Stimulated activated CD4-positive, alpha-beta T cell treated with anti-CD3 and anti-CD28 coated beads, Interleukin-2, amount 100 ng/mL, for 4 hours (primary cell): Measurements from ENCODE around the gene NHLRC4.
A peak's percentile ranks its signal among the peaks of the same experiment; 100 is the strongest.

Experiments
- DNase-seq: peaks from one replicate; pipeline ENCODE4 v3.0.0-alpha.2; 2020; ENCODE audit warnings: low read depth

Gene NHLRC4

DNA sequence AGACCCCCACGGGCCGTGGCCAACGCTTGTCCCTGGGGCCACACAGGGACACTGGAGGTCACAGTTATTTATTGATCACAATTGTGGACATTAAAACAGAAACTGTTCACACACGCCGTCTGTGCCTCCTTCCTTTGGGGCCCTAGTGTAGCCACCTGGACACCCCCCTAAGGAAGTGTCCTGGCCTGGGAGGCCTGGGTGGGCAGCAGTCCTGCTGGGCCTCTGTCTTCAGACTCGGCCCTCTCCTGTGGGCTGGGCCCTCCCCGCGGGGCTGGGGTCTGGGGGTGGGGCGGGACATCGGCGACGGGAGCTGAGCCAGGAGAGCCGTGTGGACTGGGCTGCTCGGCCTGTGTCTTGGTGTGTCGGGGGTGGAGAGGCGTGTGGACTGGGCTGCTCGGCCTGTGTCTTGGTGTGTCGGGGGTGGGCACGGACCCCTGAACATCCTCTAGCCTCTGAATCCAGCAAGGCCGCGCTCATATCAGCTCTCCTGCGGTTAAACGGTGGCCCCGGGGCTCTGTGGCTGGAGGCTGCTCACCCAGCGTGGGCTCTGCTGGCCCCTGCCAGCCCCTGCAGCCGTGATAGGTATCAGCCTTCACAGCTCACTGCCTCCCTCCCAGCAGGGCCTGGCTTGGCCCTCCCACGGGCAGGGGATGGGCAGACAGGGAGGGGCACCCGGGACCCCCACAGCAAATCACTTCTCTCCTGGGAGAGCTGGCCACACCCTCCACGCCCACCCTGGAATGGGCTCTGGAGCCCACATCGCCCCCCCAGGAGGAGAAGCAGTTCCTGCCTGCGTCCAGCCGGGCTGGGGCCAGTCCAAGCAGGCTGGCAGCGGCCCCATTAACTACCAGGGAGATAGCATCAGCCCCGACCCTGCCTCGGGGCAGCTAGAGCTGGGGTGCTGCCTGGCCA is 1.1 kb upstream of the NHLRC4 start:
- no peak for DNase-seq

DNA sequence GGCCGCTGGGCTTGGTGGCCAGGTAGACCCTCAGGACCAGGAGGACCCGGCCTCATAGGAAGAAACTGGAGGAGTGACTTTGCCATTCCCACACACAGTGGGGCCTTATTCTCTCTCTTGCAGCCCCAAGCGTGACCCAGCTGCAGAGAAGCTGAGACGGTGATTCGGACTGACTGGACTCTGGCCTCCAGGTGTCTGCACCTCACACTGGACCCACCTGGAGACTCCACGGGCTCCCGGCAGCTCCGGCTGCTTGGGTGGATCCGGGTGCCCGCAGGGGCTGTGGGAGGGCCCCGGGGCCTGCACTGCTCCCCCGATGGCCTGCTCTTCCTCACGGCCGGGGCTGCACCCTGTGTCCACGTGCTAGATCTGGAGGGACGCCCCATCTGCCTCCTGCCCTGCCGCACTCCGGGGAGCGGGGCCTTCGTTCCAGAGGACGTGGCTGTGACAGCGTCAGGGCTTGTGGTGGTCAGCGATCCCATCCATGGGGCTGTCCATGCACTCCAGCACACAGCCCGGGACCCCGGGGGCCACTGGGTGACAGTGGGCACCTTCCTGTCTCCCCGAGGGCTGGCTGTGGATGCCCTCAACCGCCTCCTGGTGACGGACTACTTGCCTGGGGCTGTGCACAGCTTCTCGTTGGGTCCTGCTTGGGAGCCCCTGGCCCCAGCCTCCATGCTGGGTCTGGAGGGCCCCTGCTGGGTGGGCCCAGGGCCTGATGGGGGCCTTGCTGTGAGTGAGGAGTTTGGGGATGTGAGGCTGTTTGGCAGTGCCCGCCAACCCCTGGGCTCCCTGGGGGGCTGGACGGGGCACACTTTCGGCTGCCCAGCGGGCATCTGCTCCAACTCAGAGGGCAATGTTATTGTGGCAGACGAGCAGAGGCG is 810 bp downstream of the NHLRC4 start:
- no peak for DNase-seq

DNA sequence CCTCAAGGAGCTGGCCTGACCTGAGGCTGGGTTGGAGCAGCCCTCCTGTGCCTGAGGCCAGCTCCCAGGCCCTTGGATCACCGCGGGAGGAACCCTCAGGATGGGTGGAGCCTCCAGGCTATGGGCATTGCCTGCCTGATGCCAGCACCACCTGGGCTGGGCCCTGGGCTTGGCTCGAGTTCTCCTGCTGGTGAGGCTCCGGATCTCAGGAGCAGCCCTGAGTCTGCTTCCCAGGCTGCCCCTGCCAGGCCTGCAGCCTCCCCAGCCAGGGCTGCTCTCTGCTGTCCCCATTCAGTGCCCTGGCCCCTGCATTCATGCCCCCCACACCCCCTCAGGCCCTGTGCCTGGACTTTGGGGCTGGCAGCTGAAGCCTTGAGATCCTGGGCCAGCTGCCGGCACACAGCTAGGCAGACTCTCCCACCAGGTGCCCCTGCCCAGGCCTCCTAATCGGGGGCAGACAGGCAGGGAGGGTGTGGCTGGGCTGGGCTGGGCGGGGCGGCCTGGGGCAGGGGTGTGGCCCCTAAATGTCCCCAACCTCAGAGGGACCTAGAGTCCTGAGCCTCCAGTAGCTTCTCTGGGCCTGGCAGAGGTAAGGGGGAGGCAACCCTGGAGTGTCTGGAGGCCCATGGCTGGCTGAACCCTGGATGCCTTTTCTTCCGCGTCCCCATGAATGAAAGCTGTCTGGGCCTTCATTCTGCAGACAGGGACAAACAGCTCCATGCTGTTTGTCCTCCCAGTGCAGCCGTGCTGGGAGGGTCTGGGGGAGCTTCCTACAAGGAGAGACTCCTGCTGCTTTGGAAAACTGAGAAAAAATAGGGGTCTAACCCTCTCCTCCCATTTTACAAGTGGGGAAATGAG is 1.8 kb downstream of the NHLRC4 start:
- no peak for DNase-seq

DNA sequence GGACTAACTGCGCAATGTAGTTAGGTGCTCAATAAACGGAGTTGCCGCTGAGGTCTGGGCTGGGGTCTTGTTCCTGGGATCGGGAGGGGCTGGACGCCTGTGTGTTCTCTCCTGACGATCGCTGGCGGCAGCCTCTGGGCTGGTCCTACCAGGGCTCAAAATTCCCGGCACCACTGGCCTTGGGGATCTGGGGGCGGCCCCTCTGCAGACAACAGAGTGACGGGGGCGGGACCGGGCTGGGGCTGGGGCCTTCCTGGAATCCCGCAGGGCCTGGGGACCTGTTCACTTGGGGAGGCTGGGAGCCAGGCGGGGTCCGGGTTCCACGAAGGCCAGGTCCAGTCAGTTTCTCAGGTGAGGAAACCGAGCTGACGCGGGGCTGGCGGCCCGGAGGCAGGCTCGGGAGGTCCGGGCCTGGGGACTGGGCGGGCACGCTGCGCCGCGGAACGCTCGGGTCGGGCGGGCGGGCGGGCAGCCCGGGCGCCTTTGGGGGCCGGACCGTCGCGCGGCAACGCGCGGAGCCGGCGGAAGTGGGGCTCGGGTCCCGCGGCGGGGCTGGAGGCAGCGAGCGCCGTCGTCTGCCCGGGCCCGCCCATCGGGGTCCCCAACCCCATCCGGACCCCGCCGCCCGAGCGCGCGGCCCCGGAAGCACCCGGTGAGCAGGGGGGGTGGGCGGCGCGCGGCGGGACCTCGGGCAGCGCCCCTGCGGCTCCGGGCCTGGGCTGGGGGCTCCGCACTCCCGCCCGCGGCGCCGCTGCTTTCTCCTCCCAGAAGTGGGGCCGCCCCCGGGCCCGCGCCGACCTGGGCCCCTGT is 2.8 kb downstream of the NHLRC4 start, which contains the start of gene PIGQ:
Gene PIGQ (plus strand): TSS at position 524 of the 810 bp plus-strand sequence. CDS start 4,107 bp downstream, outside the sequence.
- peak; percentile 39 for DNase-seq

DNA sequence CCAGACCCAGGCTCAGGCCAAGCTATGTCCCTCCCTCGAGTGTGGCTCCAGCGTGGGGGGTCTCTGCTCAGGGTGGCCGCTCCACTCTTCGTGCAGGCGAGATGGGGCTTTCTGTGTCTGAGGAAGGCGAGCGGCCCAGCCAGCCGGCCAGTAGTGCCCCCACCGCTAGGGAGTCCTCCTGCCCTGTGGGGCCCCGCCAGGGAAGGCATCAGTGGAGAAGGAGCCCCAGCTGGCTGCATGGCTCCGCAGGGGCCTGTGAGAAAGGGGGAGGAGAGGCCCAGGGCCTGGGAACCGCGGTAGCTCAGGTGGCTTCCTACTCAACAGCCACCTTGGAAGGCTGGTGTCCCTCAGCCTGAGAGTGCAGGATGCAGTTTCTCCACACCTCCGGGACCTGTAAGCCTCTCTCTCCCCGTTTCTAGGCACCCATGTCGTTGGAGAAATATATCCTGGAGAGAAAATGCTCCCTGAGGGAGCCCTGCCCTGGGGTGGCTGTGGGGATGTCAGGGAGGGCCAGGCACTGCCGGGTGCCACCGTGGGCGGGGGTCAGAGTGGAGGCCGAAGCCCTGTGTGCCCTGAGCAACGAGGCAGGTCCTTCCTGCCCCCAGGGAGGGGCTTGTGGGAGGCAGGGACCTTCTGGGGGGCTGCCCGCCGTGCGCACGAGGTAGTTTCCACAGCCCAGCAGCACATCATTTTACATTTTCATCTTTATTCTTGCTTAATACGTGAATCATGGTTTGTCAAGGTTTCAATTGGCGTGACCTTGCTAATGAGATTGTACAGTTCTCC is 6.3 kb downstream of the NHLRC4 start:
- DNase-seq, result no peak

GRCh38 chr16:574021-574760 is 7.4 kb downstream of the NHLRC4 start:
- DNase-seq, result no peak

GRCh38 chr16:575354-576196 is 8.8 kb downstream of the NHLRC4 start:
- DNase-seq, result no peak

DNA sequence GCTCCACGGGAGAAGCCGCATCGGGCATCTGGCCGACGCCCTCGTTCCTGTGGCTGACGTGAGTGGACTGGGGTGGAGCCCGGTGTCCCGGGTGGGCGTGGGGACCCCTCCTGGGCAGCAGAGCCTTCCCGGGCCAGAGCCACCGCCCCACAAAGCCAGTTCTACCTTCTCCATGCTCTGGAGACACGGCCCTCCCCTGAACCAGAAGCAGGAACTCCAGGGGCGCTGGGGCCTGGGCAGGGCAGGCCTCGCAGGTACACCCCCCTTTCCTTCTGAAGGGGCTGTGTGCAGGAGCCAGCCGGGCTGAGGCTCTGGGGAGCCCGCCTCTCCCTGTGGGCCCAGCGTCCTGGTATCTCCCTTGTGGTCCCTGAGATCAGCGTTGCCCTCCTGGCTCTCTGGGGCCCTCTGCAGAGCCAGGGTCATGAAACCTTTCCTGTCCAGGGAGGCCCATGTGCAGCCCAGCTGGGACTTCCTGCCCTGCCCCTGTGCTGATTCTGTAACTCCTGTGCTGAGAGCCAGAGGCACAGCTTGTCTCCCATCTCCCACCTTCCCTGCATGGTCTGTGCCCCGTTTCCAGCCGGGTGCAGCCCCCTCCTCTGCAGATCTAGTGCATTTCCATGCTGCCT is 9.5 kb downstream of the NHLRC4 start:
- DNase-seq, result no peak

DNA sequence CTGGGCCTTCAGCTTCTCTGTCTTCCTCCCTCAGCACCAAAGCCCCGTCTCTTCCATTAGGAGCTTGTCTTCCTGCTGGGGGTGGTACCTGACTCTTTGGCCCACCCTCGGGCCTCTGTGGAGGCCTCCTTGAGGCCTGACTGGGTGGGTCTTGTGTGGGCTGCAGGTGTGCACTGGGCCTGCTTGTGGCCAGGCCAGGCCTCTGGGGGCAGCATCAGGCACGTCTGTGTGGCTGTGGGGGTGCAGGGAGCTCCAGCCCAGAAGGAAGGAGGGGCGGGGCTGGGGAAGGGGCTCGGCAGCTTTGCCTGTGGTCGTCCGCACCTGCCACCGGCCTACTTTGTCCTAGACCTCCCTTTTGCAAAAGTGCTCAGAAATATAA is 10.0 kb downstream of the NHLRC4 start:
- no peak for DNase-seq

DNA sequence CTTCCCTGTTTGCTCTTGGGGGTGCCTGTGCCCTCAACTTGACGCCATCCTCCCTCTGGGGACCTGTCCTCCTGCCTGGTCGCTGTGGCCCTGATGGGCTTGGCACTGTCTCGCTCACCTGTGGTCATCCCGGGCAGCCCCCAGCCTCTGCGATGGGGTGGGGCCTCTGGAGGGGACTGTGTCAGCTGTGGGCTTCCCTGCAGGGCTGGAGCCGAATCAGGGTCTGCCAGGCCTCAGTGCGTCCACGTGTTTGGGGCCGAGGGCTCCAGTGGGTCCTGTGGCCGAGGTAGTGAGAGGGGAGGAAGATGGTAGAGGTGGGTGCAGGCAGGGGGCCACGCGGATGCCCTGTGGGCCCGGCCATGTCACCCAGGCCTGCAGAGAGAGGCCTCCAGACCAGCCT is 11.0 kb downstream of the NHLRC4 start:
- DNase-seq, result no peak

GRCh38 chr16:578232-578869 is 11.5 kb downstream of the NHLRC4 start:
- no peak for DNase-seq

- peak; percentile 45 for DNase-seq
These were observed 12.1 kb downstream of the NHLRC4 start for GRCh38 chr16:578870-579405.

- DNase-seq, result no peak
These were observed 13.5 kb downstream of the NHLRC4 start for GRCh38 chr16:580141-580945.

- DNase-seq, result no peak
These were observed 14.2 kb downstream of the NHLRC4 start for GRCh38 chr16:580946-581498.

DNA sequence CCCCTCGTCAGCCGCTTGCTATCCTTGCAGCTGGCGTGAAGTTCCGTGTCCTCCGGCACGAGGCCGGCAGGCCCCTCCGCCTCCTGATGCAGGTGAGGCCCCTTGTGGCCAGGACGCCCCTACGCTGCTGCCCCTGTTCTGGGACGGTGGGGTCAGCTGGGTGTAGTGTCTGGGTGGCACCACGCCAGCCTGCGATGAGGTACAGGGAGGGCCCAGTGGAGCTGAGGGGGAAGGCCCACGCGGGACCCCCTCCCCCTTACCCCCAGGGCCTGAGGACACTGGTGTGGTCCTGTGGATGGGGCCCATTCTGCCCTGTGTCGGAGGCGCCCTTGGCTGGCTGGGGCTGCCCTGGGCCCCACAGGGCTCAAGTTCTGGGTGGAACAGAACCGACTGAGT is 15.4 kb downstream of the NHLRC4 start:
- DNase-seq, result no peak
